Uterus (tissue), 2 donors: Measurements from ENCODE around the gene CTNNAL1.

ENCODE experiments used
- CTCF ChIP-seq, 4 experiments: fragments of 200-600 bp in 2 of 4; fragments of 450-650 bp in 2 of 4; sonication (generic) in 2 of 4; IDR thresholded peaks; one replicate each; pipeline ENCODE4 v1.5.1; 2016 to 2019; ENCODE audit warnings: antibody characterized with exemption in 4 of 4, mild to moderate bottlenecking in 2 of 4, moderate library complexity in 1 of 4
- POLR2A ChIP-seq, 2 donors: fragments of 450-650 bp; IDR thresholded peaks; one replicate each; pipeline ENCODE4 v1.6.1; 2016; ENCODE audit warnings: antibody characterized with exemption in 2 of 2, mild to moderate bottlenecking in 1 of 2, moderate library complexity in 1 of 2

- TF ChIP-seq CTCF (IDR thresholded peaks at IDR 0.05) (no peak), POLR2A (IDR thresholded peaks at IDR 0.05) (no peak)
Observed at GRCh38 chr9:109035684-109036423, 22.6 kb upstream of the CTNNAL1 start.
